OCI-M2 (cell line): ENCODE measurements around the gene CPM.
"Not testable (repeated sequence)": the region's sequence is repeated elsewhere in the genome, so short reads cannot be mapped to it uniquely, and the experiment has no call there.

ENCODE experiments used
- DNase-seq: peaks from one replicate; lab custom pipeline; 2025; ENCODE audit not compliant: unreplicated experiment; lab: John Stamatoyannopoulos, UW

CPM gene

GRCh38 chr12:68809190-68810026 lies 123.6 kb downstream of the CPM start:
- no peak for DNase-seq

- no peak for DNase-seq
Observed at GRCh38 chr12:68808388-68809189, 124.4 kb downstream of the CPM start.

GRCh38 chr12:68807576-68808387 lies 125.2 kb downstream of the CPM start, which contains the start of gene MDM2:
MDM2 (plus strand) TSS chr12:68808177; CDS start chr12:68808478, 301 bp downstream.
- DNase-seq: peak; percentile 53

- DNase-seq: not testable (repeated sequence)
Observed at GRCh38 chr12:68807274-68807575, 125.7 kb downstream of the CPM start.

- no peak for DNase-seq
Observed at GRCh38 chr12:68806488-68807237, 126.3 kb downstream of the CPM start.

GRCh38 chr12:68805592-68806120 lies 127.3 kb downstream of the CPM start:
- DNase-seq: no peak

- DNase-seq: no peak
Observed at GRCh38 chr12:68804657-68805591, 128.0 kb downstream of the CPM start.

GRCh38 chr12:68803948-68804656 lies 128.9 kb downstream of the CPM start:
- DNase-seq: no peak

- not testable (repeated sequence) for DNase-seq
Observed at GRCh38 chr12:68802911-68803651, 129.9 kb downstream of the CPM start.

GRCh38 chr12:68802372-68802745 lies 130.6 kb downstream of the CPM start:
- not testable (repeated sequence) for DNase-seq
